ENCODE data around the gene ASL.
"Not testable (repeated sequence)": the region's sequence is repeated elsewhere in the genome, so short reads cannot be mapped to it uniquely, and the experiment has no call there.

The ASL gene

GRCh38 chr7:66075590-66076461 lies at the start of gene ASL:
TSS of gene ASL (plus strand) at chr7:66075819. CDS start at chr7:66076082, 263 bp downstream.
- DNase-seq: peak; percentile 92

- DNase-seq: not testable (repeated sequence)
Observed at GRCh38 chr7:66028342-66028741, 47.3 kb upstream of the ASL start.

DNA sequence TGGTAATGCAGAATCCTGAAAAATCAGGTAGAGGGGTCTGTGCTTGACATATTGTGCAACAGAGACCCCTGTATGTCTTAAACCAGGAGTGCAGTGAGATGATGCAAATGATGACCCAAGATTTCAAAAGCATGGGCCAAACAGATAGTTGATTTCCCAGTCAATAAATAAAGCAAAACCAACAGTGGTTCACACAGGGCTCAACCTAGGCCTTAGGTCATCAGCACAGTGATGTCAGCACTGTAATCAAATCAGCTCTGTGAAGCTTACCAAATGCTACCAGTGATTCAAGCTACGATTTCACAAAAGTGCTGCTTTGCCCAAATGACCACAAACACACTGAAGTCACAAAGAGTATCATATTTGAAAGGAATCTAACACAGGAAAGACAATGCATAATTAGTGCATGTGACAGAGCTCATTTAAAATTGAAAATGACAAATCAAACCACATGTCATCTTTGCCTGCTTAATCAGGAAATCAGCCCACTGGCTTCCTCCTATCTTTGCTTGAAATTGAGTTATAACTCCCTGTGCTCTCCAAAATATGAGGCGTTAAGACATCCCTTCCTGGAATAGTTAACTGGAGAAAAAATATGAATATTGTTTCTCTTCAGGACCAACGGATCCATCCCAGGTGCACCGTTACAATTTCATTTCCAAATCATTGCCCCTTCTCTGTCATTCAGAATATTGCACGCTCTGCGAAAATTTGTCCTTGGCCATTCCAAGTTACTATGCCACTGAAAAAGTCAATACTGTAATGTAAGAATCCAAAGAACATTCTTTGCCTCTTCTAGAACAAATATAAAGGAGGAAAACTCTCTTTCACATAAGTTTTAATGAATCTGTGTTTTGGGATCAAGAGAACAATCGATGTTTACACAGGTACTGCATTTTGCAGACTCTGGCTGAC lies 41.9 kb upstream of the ASL start:
- DNase-seq: no peak

- DNase-seq: not testable (repeated sequence)
Observed at GRCh38 chr7:66034436-66035010, 41.1 kb upstream of the ASL start.

- DNase-seq: no peak
Observed at GRCh38 chr7:66036382-66036781, 39.2 kb upstream of the ASL start.

DNA sequence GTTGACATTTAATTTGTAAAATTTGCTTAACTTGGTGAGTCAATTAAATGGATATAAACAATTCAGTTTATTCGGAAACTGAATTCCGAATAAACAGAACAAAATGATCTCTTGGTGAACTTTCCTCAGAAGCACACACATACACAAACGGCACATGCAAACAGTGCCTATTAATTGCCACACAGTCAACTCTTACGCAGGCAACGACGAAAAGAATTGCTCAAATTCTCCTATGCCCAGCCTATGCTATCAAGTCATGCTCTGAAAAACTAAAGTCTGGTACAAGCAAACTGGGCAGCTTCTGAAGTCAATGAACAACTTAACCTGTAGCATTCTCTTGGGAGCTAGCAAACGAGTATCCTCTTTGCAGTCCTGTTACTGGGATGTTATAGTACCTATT lies 38.8 kb upstream of the ASL start:
- DNase-seq: no peak

DNA sequence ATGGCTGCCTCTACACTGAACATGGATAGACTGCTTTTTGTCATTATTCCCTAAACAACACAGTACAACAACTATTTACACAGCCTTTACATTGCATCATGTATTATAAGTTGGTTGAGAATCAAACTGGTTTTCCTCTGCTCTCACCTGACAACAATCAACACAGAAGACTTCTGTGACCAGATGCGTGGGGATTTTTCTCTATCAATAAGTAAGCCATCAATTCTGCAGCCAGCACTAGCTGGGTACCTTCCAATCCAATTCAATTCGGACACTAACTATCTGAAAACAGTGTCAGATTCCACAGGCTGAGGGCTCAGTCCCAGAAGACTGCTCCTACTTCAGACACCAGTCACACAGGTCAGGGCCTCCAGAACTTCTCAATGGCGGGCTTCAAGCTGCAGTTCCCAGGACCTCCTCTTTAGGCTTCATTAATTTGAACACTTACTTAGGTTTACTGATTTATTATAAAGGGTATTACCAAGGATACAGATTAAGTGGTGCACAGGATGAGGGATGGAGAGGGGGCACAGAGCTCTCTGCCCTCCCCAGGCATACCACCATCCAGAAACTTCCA lies 36.4 kb upstream of the ASL start:
- DNase-seq: no peak

- peak; percentile 25 for DNase-seq
Observed at GRCh38 chr7:66043681-66044497, 31.7 kb upstream of the ASL start.

DNA sequence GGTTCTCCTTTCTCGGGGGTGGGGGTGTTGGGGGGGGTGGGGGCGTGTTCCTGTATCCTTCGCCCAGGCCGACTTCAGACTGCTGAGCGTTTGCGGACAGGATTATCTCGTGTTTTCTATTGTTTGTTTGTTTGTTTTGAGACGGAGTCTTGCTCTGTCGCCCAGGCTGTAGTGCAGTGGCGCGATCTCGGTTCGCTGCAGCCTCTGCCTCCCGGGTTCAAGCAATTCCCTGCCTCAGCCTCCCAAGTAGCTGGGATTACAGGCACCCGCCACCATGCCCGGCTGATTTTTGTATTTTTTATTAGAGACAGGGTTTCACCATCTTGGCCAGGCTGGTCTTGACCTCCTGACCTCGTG lies 31.1 kb upstream of the ASL start:
- not testable (repeated sequence) for DNase-seq

DNA sequence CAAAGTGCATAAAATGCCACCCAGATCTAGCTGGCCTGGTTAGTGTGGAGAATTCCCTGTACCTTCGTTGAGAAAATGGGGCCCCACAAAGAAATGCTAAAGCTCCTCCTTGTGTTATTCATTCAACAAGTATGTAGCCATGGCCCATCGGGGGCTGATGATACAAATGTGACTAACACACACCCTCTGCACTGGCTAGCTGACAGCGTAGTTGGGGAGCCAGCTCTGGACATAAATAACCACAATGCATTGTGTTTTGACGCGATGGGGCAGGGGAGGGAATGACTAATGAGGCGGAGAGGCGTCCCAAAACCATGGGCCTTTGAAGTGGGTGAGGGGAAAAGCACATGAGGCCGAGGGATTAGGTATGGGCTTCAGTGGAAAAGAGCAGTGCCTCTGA lies 28.2 kb upstream of the ASL start:
- DNase-seq: no peak

GRCh38 chr7:66049886-66050285 lies 25.7 kb upstream of the ASL start:
- not testable (repeated sequence) for DNase-seq

DNA sequence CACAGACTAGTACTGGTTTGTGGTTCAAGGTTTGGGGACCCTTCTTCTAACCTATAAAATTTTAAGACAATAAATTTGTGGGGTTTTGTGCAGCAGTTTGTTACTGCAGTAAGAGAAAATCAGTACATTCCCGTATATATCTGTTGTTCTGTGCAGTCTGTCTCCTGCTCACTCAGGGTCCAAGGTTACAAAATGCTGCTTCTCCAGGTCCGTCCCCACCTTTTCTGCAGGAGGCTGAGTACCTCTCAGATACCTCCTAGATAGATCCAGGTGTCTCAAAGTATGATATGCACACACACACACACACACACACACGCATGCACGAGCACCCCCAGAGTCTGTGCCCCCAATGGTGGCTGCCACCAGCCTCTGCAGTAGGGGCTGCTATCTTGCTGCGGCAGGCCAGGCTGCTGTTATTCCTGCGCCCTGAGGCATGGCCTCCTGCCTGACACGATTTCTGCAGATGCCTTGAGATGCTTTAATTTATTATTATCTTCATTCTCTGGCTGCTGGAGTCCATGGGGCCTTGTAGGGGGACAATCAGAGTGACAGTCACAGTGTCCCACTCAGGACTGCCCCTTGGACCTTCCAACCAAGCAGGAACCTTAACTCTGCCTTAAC lies 25.2 kb upstream of the ASL start:
- no peak for DNase-seq

DNA sequence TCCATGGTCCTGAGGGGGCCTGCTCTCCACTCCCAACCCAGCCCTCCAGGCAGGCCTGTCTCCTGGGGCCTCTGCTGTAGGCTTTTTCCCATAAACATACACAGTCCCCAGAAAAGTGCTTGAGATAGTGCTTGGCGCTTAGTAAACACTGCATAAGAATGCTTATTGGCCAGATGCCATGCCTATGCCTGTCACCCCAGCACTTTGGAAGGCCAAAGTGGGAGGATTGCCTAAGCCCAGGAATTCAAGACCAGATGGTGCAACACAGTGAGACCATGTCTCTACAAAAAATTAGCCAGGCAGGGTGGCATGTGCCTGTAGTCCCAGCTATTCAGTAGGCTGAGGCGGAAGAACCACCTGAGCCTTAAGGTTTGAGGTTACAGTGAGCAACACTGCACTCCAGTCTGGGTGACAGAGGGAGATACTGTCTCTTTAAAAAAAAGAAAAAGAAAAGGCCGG lies 24.6 kb upstream of the ASL start:
- DNase-seq: no peak

DNA sequence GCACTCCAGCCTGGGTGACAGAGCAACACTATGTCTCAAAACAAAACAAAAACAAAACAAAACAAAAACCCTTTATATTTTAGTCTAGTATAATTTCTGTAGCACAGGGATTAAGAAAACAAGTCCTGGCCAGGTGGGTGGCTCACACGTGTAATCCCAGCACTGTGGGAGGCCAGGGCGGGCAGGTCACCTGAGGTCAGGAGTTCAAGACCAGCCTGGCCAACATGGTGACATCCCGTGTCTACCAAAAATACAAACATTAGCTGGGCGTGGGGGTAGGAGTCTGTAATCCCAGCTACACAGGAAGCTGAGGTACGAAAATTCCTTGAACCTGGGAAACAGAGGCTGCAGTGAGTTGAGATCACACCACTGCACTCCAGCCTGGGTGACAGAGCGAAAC lies 23.2 kb upstream of the ASL start:
- DNase-seq: no peak

GRCh38 chr7:66054063-66054462 lies 21.6 kb upstream of the ASL start:
- no peak for DNase-seq

DNA sequence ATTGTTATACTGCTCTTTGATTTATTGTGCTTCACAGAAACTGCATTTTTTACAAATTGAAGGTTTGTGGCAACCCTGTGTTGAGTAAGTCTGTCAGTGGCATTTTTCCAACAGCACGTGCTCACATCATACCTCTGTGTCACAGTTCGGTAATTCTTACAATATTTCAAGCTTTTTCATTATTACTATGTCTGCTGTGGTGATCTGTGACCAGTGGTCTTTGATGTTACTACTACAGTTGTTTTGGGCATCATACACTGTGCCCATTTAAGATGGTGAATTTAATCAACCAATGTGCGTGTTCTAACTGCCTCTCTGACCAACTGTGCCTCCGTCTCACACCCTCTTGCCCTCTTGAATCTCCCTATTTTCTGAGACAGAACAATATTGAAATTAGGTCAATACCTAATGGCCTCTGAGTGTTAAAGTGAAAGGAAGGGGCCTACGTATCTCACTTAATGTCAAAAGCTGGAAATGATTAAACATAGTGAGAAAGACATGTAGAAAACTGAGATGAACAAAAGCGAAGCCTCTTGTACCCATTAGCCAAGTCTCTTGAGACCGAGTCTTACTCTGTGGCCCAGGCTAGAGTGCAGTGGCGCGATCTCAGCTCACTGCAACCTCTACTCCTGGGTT lies 20.2 kb upstream of the ASL start:
- no peak for DNase-seq

GRCh38 chr7:66060796-66061195 lies 14.8 kb upstream of the ASL start:
- no peak for DNase-seq

DNA sequence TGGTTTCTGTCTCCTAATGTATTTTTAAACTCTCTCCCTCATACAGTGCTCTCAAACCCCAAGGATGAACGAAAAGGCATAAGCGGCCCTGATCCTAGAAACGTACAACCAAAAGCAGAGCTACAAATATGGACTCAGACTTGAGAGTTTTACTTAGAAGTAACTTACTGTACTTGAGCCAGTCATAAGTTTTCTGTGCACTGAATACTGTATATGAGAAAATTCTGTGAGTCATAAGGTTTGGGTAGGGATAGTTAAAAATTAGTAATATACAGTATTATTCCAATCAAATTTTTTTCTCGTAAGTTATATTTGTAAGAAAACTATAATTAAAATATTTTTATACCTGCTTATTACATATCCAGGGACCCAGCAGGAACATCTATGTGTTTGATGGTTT lies 5.9 kb upstream of the ASL start:
- no peak for DNase-seq

GRCh38 chr7:66070222-66070621 lies 5.4 kb upstream of the ASL start:
- no peak for DNase-seq

DNA sequence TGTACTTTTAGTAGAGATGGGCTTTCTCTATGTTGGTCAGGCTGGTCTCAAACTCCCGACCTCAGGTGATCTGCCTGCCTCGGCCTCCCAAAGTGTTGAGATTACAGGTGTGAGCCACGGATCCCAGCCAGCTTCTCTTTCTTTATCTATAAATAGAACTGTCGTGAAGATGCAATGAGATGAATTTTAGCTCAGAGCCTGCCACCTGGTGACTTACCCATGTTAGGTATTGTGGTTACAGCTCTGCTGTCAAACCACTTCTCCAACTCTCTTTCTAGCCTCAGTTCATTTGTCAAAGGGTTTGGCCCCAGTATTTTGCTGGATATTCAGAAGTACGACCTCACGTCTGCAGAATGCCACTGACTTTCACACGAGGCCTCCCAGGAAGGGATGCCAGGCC lies 3.4 kb upstream of the ASL start:
- not testable (repeated sequence) for DNase-seq

All from activated naive CD4-positive, alpha-beta T cell treated with Interleukin-2 at 50 U/mL for 16 hours (primary cell).